Esophagus muscularis mucosa (tissue), 3 donors: ENCODE data around the gene SLC22A17.

Experiments
- POLR2A ChIP-seq: fragments of 450-650 bp; IDR thresholded peaks from one replicate; pipeline ENCODE4 v1.6.1; 2017; ENCODE audit warnings: antibody characterized with exemption, moderate library complexity, mild to moderate bottlenecking, low read depth
- POLR2AphosphoS5 ChIP-seq, 2 donors: sonication (generic); formaldehyde crosslinking; IDR thresholded peaks; one replicate each; pipeline ENCODE4 v1.6.1; 2017; ENCODE audit warnings: antibody characterized with exemption in 2 of 2
- TF ChIP-seq, protein P1 (sequence below), 3 experiments: fragments of 200-600 bp in 2 of 3; fragments of 450-650 bp in 1 of 3; sonication (generic) in 2 of 3; IDR thresholded peaks; one replicate each; pipeline ENCODE4 v1.5.1; 2017 to 2019; ENCODE audit warnings: antibody characterized with exemption in 3 of 3, mild to moderate bottlenecking in 2 of 3, moderate library complexity in 1 of 3

DNA sequence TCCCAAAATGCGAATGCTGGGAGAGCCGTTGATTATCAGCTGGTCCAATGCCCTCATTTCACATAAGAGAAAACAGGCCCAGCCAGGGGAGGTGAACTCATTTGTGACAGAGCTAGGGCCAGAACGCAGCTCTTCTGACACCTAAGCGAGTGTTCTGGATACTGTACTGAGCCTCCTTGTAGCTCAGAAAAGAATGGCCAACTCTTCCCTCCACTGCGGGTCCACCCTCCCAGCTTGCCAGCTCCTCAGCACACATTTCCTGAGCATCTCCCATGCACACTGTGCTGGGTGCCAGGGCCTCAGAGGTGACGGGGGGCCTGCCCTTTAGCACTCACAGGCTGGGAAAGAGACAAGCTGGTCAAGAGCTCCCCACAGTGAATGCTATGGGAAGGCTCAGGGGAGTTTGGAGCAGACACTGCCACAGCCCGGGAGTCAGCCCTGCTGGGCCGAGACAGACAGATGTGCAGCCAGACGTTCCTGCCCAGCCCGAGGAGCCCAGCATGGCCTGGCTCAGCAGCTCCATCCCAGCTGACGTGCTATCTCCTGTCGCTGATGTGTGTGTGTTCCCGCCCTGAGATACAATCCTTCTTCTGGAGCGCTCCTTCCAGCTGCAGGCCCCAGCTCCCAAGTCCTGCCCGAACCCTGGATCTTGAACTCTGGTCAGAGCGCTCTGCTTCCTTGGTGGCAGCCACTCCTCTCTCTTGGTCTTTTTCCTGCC lies 27.7 kb upstream of the SLC22A17 start:
- TF ChIP-seq, protein P1, sequence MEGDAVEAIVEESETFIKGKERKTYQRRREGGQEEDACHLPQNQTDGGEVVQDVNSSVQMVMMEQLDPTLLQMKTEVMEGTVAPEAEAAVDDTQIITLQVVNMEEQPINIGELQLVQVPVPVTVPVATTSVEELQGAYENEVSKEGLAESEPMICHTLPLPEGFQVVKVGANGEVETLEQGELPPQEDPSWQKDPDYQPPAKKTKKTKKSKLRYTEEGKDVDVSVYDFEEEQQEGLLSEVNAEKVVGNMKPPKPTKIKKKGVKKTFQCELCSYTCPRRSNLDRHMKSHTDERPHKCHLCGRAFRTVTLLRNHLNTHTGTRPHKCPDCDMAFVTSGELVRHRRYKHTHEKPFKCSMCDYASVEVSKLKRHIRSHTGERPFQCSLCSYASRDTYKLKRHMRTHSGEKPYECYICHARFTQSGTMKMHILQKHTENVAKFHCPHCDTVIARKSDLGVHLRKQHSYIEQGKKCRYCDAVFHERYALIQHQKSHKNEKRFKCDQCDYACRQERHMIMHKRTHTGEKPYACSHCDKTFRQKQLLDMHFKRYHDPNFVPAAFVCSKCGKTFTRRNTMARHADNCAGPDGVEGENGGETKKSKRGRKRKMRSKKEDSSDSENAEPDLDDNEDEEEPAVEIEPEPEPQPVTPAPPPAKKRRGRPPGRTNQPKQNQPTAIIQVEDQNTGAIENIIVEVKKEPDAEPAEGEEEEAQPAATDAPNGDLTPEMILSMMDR (IDR thresholded peaks at IDR 0.05), result peak in 1 of 3 experiments; percentile 10
- TF ChIP-seq POLR2AphosphoS5 (IDR thresholded peaks at IDR 0.05) (no peak), POLR2A (no peak)
